Measurements from ENCODE around the gene GRAP2. TPM values are rescaled to one million over a fixed set of nuclear protein-coding genes. Genes with fewer than 3 reads are reported as not detected.
A peak's percentile ranks its signal among the peaks of the same experiment; 100 is the strongest.

Gene GRAP2
- total and polyA plus RNA-seq, 8 donors = 0.42 to 1.3 (median 0.79) TPM

GRCh38 chr22:40007853-40008710 lies 107.2 kb downstream of the GRAP2 start:
- ATAC-seq = no peak
- no peak for DNase-seq
- no peak overlapping the region for H3K27ac ChIP-seq
- H3K27me3 ChIP-seq = no peaks in the 10 kb centered on the region
- H3K9me3 ChIP-seq = no peaks in the 10 kb centered on the region
- H3K4me3 ChIP-seq = no peak overlapping the region
- no peak for FAIRE-seq
- WGBS, 2 donors = 83 to 87% methylated on average over 24 to 27 of the region's 27 CpGs
- peaks cover 9 to 16% (median 15%) of the 10 kb centered on the region in 3 donors for H3K4me1 ChIP-seq
- intact Hi-C loops (cut with DNase I) = no loop called here
- H3K36me3 ChIP-seq = no peaks in the 10 kb centered on the region
- TF ChIP-seq CTCF (IDR thresholded peaks at IDR 0.05) = no peak

DNA sequence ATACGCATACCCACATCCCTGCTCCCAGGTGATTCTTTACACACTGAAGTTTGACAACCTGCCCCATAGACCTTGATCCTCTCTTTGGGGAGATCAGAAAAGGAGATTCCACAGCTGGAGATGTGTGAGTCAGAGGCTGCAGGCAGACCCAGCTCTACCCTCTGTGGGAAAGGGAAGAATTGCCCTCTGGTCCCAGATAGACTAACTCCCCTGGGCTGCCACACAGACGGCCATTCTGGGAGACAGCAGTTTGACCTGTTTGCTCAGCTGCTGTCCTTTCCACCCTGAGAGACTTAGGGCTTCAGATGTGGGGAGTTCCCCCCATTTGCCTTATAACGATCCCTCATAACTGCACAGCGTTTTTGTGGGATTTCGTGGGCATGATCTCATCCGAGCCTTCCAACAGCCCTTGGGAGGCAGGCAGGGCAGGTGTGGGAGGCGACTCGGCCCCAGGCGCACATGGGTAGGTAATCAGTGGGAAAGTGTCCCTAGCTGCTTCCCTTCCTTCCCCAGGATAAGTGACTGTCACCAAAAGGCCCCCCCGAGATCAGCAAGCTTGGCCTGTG lies 107.9 kb downstream of the GRAP2 start:
- WGBS, 2 donors = 71 to 79% methylated on average over 10 of the region's 10 CpGs
- DNase-seq (no peak), FAIRE-seq (no peak), ATAC-seq (peak in 3 of 4 donors; percentile 21 to 36 (median 28))
- H3K4me3 ChIP-seq = no peak overlapping the region
- no peak for TF ChIP-seq CTCF (IDR thresholded peaks at IDR 0.05)
- H3K27me3 ChIP-seq = no peaks in the 10 kb centered on the region
- H3K27ac ChIP-seq = no peak overlapping the region
- no peaks in the 10 kb centered on the region for H3K36me3 ChIP-seq
- intact Hi-C loops (cut with DNase I) = no loop called here
- H3K4me1 ChIP-seq = peaks cover 9 to 16% (median 15%) of the 10 kb centered on the region in 3 donors
- no peaks in the 10 kb centered on the region for H3K9me3 ChIP-seq

- Histone ChIP-seq H3K27ac (no peak overlapping the region), H3K4me3 (no peak overlapping the region), H3K9me3 (no peaks in the 10 kb centered on the region), H3K4me1 (peaks cover 10 to 18% (median 15%) of the 10 kb centered on the region in 3 donors), H3K27me3 (no peaks in the 10 kb centered on the region), H3K36me3 (no peaks in the 10 kb centered on the region)
- intact Hi-C loops (cut with DNase I) = no loop called here
- FAIRE-seq = no peak
- ATAC-seq = peak; percentile 46 to 72 (median 64)
- 43 to 46% methylated on average over 11 of the region's 11 CpGs for WGBS, 2 donors
- DNase-seq = peak in 2 of 6 donors; percentile 25 to 59
- TF ChIP-seq CTCF (IDR thresholded peaks at IDR 0.05) = no peak
These were observed 108.4 kb downstream of the GRAP2 start for GRCh38 chr22:40009292-40009774.

DNA sequence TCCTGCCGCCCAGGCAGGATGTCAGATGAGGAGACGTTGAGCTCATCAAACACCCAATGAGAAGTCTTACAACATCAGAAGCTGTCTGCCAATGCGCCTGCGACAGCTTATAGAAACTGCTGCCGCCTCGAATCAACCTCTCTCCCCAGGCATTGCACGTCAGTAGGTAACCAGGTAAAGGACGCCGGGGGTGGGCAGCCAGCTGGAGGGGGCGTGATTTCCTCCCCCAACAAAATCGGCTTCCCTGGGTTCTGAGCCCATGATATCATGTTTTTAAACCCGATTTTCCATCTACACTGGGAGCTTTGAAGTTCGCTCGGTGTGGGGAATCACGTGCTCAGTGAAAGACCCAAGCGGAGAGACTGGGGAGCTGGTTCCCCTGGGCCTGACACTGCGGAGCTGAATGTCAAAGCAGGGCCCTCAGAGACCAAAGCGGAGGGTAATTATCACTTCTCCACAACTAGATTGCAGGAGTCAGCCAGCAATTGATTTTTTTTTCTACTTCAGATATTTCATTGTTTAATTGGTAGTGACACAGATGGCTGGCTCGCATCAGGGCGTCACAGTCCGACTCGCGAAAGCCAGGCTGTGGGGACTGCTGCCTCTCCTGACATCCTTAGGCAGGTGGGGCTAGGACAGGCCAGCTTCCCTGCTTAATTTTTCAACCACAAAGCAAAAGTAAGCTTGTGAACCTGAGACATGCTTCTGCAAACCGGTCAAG lies 109.2 kb downstream of the GRAP2 start:
- H3K27me3 ChIP-seq = no peaks in the 10 kb centered on the region
- ATAC-seq = peak; percentile 38 to 58 (median 40)
- intact Hi-C loops (cut with DNase I) = no loop called here
- FAIRE-seq = no peak
- no peak overlapping the region for H3K27ac ChIP-seq
- H3K4me3 ChIP-seq = no peak overlapping the region
- no peaks in the 10 kb centered on the region for H3K9me3 ChIP-seq
- peak in 1 of 6 donors; percentile 29 for DNase-seq
- H3K4me1 ChIP-seq = peaks cover 17 to 25% (median 21%) of the 10 kb centered on the region in 3 donors
- no peak for TF ChIP-seq CTCF (IDR thresholded peaks at IDR 0.05)
- H3K36me3 ChIP-seq = no peaks in the 10 kb centered on the region
- WGBS, 2 donors = 35 to 38% methylated on average over 24 of the region's 24 CpGs
